Measurements from ENCODE around the gene PSG4. TPM values are rescaled to one million over a fixed set of nuclear protein-coding genes. Genes with fewer than 3 reads are reported as not detected.
"Not testable (repeated sequence)": the region's sequence is repeated elsewhere in the genome, so short reads cannot be mapped to it uniquely, and the experiment has no call there.

The PSG4 gene
- total RNA-seq, result not detected
- total RNA-seq (2013), result not detected

- H3K27me3 ChIP-seq (ENCODE audit: control insufficient read depth, insufficient read depth, low read length); H3K27ac ChIP-seq (ENCODE audit: low read length); intact Hi-C loops (cut with micrococcal nuclease); H3K4me1 Mint-ChIP-seq; H3K9me3 ChIP-seq (ENCODE audit: control insufficient read depth, insufficient read depth, low read length); H3K27ac Mint-ChIP-seq; H3K4me1 ChIP-seq (ENCODE audit: control insufficient read depth, insufficient read depth, low read length); H3K4me3 Mint-ChIP-seq; DNase-seq; H3K4me3 ChIP-seq (ENCODE audit: low read length); H3K36me3 ChIP-seq (ENCODE audit: control insufficient read depth, insufficient read depth, low read length); H3K36me3 Mint-ChIP-seq; H3K9me3 Mint-ChIP-seq; ATAC-seq: not testable (repeated sequence)
- H3K27me3 Mint-ChIP-seq (ENCODE audit: low read depth in 2 of 2), result peaks cover 0 to 21% of the 10 kb centered on the region in 2 donors
- 29% methylated on average over 8 of the region's 9 CpGs for WGBS (ENCODE audit: insufficient coverage)
Observed at GRCh38 chr19:43205471-43206105, at the start of gene PSG4. Gene PSG4 (minus strand): TSS chr19:43205638. CDS start chr19:43205536, 102 bp downstream.

DNA sequence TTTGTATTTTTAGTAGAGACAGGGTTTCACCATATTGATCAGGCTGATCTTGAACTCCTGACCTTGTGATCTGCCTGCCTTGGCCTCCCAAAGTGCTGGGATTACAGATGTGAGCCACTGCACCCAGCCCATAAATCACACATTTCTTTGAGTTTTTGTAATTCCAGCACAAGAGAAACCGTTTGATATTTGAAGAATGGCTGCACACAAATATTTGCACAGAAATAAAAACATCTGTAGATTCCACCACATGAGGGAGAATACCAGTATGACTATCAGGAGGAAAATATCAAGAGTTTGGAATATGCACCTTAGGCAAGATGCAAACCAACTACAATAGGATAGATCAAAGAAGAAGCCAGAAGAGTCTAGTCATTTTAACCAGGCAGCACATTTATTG lies 46.0 kb upstream of the PSG4 start:
- H3K27ac Mint-ChIP-seq; H3K36me3 Mint-ChIP-seq; ATAC-seq; H3K36me3 ChIP-seq (ENCODE audit: control insufficient read depth, insufficient read depth, low read length); H3K9me3 ChIP-seq (ENCODE audit: control insufficient read depth, insufficient read depth, low read length); H3K4me1 ChIP-seq (ENCODE audit: control insufficient read depth, insufficient read depth, low read length); H3K4me3 ChIP-seq (ENCODE audit: low read length); H3K27me3 ChIP-seq (ENCODE audit: control insufficient read depth, insufficient read depth, low read length); H3K27ac ChIP-seq (ENCODE audit: low read length); DNase-seq; H3K9me3 Mint-ChIP-seq; H3K4me1 Mint-ChIP-seq; intact Hi-C loops (cut with micrococcal nuclease); H3K4me3 Mint-ChIP-seq: not testable (repeated sequence)
- WGBS (ENCODE audit: insufficient coverage), result 50% methylated on average over 1 of the region's 1 CpG
- peaks cover 6 to 32% of the 10 kb centered on the region in 2 donors for H3K27me3 Mint-ChIP-seq (ENCODE audit: low read depth in 2 of 2)

DNA sequence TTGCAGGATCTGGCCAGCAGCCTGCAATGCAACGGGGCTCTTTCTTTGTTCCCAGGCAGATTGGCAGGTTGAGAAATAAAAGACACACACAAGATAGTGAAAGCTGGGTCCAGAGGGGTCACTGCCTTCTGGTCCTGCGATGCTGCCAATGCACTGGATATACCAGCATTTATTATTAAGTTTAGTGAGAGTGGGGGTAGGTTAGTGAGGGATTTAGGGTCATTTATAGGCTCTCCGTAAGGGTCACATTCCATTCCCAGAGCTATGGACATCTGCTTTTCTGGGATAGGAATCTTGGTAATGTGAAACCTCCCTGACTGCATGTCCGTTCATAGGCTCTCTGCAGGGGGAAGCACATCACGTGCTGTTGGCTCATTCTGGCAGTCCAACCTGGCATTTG lies 44.9 kb upstream of the PSG4 start:
- ATAC-seq; H3K27ac ChIP-seq (ENCODE audit: low read length); H3K27ac Mint-ChIP-seq; H3K4me3 Mint-ChIP-seq; H3K36me3 Mint-ChIP-seq; H3K4me1 Mint-ChIP-seq; H3K4me3 ChIP-seq (ENCODE audit: low read length); H3K9me3 Mint-ChIP-seq; H3K27me3 ChIP-seq (ENCODE audit: control insufficient read depth, insufficient read depth, low read length); H3K9me3 ChIP-seq (ENCODE audit: control insufficient read depth, insufficient read depth, low read length); DNase-seq; H3K4me1 ChIP-seq (ENCODE audit: control insufficient read depth, insufficient read depth, low read length); intact Hi-C loops (cut with micrococcal nuclease); H3K36me3 ChIP-seq (ENCODE audit: control insufficient read depth, insufficient read depth, low read length): not testable (repeated sequence)
- H3K27me3 Mint-ChIP-seq (ENCODE audit: low read depth in 2 of 2), result peaks cover 6 to 25% of the 10 kb centered on the region in 2 donors
- WGBS (ENCODE audit: insufficient coverage), result 63% methylated on average over 3 of the region's 5 CpGs

GRCh38 chr19:43248635-43249002 lies 43.2 kb upstream of the PSG4 start:
- H3K36me3 Mint-ChIP-seq; H3K4me3 ChIP-seq (ENCODE audit: low read length); H3K27me3 ChIP-seq (ENCODE audit: control insufficient read depth, insufficient read depth, low read length); H3K4me3 Mint-ChIP-seq; H3K27ac Mint-ChIP-seq; DNase-seq; H3K9me3 ChIP-seq (ENCODE audit: control insufficient read depth, insufficient read depth, low read length); H3K27ac ChIP-seq (ENCODE audit: low read length); H3K4me1 Mint-ChIP-seq; H3K9me3 Mint-ChIP-seq; intact Hi-C loops (cut with micrococcal nuclease); ATAC-seq; H3K36me3 ChIP-seq (ENCODE audit: control insufficient read depth, insufficient read depth, low read length); H3K4me1 ChIP-seq (ENCODE audit: control insufficient read depth, insufficient read depth, low read length): not testable (repeated sequence)
- peaks cover 0 to 12% of the 10 kb centered on the region in 2 donors for H3K27me3 Mint-ChIP-seq (ENCODE audit: low read depth in 2 of 2)
- no CpG with 5 or more reads among the region's 1 CpG for WGBS (ENCODE audit: insufficient coverage)

DNA sequence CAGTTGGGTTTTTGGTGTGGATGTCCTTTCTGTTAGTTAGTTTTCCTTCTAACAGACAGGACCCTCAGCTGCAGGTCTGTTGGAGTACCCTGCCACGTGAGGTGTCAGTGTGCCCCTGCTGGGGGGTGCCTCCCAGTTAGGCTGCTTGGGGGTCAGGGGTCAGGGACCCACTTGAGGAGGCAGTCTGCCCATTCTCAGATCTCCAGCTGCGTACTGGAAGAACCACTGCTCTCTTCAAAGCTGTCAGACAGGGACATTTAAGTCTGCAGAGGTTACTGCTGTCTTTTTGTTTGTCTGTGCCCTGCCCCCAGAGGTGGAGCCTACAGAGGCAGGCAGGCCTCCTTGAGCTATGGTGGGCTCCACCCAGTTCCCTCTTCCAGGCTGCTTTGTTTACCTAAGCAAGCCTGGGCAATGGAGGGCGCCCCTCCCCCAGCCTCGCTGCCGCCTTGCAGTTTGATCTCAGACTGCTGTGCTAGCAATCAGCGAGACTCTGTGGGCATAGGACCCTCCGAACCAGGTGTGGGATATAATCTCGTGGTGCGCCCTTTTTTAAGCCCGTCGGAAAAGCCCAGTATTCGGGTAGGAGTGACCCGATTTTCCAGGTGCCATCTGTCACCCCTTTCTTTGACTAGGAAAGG lies 41.9 kb upstream of the PSG4 start:
- H3K27ac ChIP-seq (ENCODE audit: low read length); H3K27ac Mint-ChIP-seq; H3K4me3 ChIP-seq (ENCODE audit: low read length); H3K36me3 Mint-ChIP-seq; H3K9me3 ChIP-seq (ENCODE audit: control insufficient read depth, insufficient read depth, low read length); ATAC-seq; H3K4me1 Mint-ChIP-seq; H3K4me1 ChIP-seq (ENCODE audit: control insufficient read depth, insufficient read depth, low read length); H3K27me3 ChIP-seq (ENCODE audit: control insufficient read depth, insufficient read depth, low read length); H3K36me3 ChIP-seq (ENCODE audit: control insufficient read depth, insufficient read depth, low read length); H3K9me3 Mint-ChIP-seq; intact Hi-C loops (cut with micrococcal nuclease); H3K4me3 Mint-ChIP-seq; DNase-seq: not testable (repeated sequence)
- peaks cover 0 to 12% of the 10 kb centered on the region in 2 donors for H3K27me3 Mint-ChIP-seq (ENCODE audit: low read depth in 2 of 2)
- WGBS (ENCODE audit: insufficient coverage), result 93% methylated on average over 11 of the region's 13 CpGs

DNA sequence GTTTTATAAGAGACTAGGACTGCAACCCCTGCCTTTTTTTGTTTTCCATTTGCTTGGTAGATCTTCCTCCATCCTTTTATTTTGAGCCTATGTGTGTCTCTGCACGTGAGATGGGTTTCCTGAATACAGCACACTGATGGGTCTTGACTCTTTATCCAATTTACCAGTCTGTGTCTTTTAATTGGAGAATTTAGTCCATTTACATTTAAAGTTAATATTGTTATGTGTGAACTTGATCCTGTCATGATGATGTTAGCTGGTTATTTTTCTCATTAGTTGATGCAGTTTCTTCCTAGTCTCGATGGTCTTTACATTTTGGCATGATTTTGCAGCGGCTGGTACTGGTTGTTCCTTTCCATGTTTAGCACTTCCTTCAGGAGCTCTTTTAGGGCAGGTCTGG lies 40.4 kb upstream of the PSG4 start:
- H3K9me3 Mint-ChIP-seq; H3K9me3 ChIP-seq (ENCODE audit: control insufficient read depth, insufficient read depth, low read length); DNase-seq; H3K27ac ChIP-seq (ENCODE audit: low read length); H3K4me1 Mint-ChIP-seq; H3K36me3 Mint-ChIP-seq; H3K27me3 Mint-ChIP-seq (ENCODE audit: low read depth in 2 of 2); ATAC-seq; intact Hi-C loops (cut with micrococcal nuclease); H3K36me3 ChIP-seq (ENCODE audit: control insufficient read depth, insufficient read depth, low read length); H3K4me1 ChIP-seq (ENCODE audit: control insufficient read depth, insufficient read depth, low read length); H3K27me3 ChIP-seq (ENCODE audit: control insufficient read depth, insufficient read depth, low read length); H3K4me3 Mint-ChIP-seq; H3K27ac Mint-ChIP-seq; H3K4me3 ChIP-seq (ENCODE audit: low read length): not testable (repeated sequence)
- no CpG with 5 or more reads among the region's 3 CpGs for WGBS (ENCODE audit: insufficient coverage)

- H3K27me3 ChIP-seq (ENCODE audit: control insufficient read depth, insufficient read depth, low read length); intact Hi-C loops (cut with micrococcal nuclease); H3K9me3 Mint-ChIP-seq; DNase-seq; H3K9me3 ChIP-seq (ENCODE audit: control insufficient read depth, insufficient read depth, low read length); H3K27me3 Mint-ChIP-seq (ENCODE audit: low read depth in 2 of 2); H3K36me3 Mint-ChIP-seq; H3K4me3 Mint-ChIP-seq; H3K4me1 ChIP-seq (ENCODE audit: control insufficient read depth, insufficient read depth, low read length); H3K27ac ChIP-seq (ENCODE audit: low read length); H3K36me3 ChIP-seq (ENCODE audit: control insufficient read depth, insufficient read depth, low read length); ATAC-seq; H3K4me1 Mint-ChIP-seq; H3K27ac Mint-ChIP-seq; H3K4me3 ChIP-seq (ENCODE audit: low read length): not testable (repeated sequence)
- no CpG with 5 or more reads among the region's 2 CpGs for WGBS (ENCODE audit: insufficient coverage)
Observed at GRCh38 chr19:43242211-43242610, 36.8 kb upstream of the PSG4 start.

- H3K4me3 Mint-ChIP-seq; H3K4me3 ChIP-seq (ENCODE audit: low read length); H3K9me3 Mint-ChIP-seq; H3K27me3 Mint-ChIP-seq (ENCODE audit: low read depth in 2 of 2); H3K27ac Mint-ChIP-seq; intact Hi-C loops (cut with micrococcal nuclease); H3K27me3 ChIP-seq (ENCODE audit: control insufficient read depth, insufficient read depth, low read length); ATAC-seq; DNase-seq; H3K4me1 Mint-ChIP-seq; H3K27ac ChIP-seq (ENCODE audit: low read length); H3K9me3 ChIP-seq (ENCODE audit: control insufficient read depth, insufficient read depth, low read length); H3K4me1 ChIP-seq (ENCODE audit: control insufficient read depth, insufficient read depth, low read length); H3K36me3 ChIP-seq (ENCODE audit: control insufficient read depth, insufficient read depth, low read length); H3K36me3 Mint-ChIP-seq: not testable (repeated sequence)
- WGBS (ENCODE audit: insufficient coverage), result 73% methylated on average over 3 of the region's 4 CpGs
Observed at GRCh38 chr19:43238213-43238612, 32.8 kb upstream of the PSG4 start.

Measured in natural killer cell (primary cell).